ENCODE results near the gene GMDS.

Gene GMDS

DNA sequence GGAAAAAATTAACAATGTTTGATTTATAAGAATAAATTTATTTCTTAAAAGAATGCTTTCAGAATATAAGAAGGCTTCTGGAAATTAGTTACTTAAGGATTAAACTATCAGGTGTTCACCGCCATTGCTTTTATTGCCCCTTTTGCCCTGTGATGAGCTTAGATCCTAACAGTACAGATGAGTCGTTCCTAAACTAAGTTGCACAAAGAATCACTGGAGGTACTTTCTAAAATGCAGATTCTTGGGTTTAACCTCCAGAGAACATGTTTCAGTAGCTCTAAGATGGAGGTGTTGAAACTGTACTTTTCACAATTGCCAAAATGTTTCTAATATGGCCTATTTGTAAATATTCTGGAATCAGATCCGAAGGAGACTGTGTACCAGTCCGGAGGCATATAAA lies 211.9 kb downstream of the GMDS start:
- DNase-seq = no peak

DNA sequence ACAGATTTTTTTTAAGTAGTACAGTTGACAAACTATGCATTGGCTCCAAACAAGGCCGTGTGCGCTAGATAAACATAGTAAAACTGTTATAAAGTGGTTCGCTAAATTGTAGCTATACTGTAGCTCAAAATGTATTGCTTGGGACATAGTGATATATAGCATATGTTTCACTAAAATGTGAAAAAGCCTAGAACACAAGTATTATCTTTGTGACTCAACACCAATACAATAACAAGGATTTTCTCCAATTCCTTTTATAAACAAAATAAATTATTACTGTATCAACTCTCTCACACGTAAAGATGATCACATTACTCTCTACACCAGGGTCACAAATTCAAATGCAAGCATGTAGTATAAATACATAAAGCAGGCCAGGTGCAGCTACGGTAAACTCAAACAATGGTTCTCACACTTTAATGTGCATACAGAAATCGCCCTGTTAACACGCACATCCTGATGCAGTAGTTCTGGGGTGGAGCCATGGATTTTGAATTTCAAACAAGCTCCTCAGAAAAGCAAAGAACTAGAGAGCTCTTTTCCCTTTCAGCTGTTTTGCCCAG lies 214.6 kb downstream of the GMDS start:
- no peak for DNase-seq

GRCh38 chr6:2029952-2030351 lies 215.5 kb downstream of the GMDS start:
- DNase-seq = no peak

- DNase-seq = no peak
Measured at GRCh38 chr6:2029130-2029794, 216.1 kb downstream of the GMDS start.

DNA sequence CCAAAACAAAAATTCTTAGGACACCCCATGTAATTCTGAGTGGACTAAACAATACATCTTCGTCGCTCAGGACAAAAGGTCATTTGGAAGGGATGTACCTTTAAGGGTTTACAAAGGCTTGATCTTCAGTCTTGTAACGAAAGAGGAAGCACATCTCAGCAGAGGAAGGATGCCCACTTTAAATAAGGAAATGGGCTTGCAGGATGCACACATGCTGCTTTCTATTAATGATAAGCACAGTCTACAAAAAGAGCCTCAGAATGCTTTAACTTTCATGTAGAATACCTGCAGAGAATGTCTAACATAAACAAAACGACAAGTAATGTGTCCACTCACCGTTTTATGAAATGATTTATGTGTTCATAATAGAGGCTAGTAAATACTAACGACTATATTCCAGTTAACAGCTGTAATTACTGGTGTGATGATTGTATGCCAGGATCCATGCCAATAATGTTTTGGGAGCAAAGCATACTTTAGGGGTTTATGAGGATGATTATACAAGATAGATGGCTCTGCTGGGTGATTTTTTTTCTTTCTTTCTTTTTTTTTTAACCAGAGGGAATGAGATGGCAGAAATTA lies 216.9 kb downstream of the GMDS start:
- DNase-seq = peak; percentile 92

DNA sequence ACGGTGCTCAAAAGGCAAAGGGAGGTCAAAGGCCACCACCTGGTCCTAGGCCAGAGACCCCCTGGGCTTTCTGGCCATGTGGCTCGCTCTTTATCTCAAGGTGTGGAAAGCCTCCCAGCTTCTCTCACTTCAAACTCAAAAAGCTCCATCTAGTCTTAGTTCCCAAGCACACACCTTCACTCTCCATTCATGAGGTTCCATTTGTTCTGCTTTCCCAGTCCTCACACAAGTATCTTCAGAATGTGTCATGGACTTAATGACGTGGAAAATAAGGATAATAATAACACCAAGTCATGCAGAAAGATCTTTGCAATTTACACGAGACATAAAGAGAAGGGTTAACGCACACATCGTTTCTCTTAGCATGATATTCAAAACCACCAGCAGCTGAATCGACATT lies 219.3 kb downstream of the GMDS start:
- DNase-seq = no peak

DNA sequence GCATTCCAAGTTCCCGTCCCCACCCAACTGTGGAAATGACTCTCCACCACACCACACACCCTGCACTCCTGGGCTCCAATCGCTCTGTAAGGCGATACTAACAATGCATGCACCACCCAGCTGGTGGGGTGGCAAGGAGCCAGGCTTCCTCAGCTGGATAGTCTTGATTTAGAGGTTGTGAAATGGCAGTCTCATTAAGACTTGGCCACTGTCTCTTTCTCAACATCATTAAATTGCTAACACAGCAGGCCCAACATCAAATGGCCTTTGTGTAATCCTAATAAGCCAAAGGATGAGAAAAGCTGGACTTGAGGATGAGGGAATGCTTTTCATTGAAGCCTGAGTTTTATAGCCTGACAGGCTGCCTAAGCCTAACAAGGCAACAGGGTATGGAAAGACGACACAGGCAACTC lies 223.7 kb downstream of the GMDS start:
- DNase-seq = peak; percentile 94

DNA sequence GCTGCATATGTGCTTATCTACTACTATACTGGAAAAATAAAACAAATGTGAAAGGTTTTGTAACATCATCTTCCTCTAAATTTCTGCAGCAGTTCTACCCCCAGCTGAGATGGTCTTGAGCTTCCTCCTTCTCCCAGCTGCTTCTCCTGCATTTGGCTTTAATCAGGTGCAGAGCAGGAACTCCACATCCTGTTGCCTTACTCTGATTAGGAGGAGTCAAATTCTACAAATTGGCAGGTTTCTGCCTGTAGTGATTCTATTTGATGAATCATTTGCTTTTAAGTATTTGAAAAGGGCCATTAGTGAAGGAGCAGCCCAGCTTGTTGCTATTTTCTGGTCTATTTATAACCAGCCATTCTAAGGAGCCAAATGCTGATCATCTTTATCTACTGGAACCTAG lies 224.5 kb downstream of the GMDS start:
- DNase-seq = peak; percentile 45

DNA sequence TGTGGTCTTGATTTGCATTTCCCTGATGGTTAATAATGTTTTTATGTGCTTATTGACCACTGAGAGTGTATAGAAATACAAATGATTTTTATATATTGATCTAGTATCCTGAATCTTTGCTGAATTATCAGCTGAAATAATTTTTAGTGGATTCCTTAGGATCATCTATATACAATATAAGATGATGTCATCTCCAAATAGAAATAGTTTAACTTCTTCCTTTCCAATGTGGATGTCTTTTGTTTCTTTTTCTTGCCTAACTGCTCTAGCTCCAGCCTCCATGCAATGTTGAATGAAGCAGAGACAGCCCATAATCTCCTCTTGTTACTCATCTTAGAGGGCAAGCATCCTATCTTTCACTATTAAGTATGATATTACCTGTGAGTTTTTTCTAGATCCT lies 226.4 kb downstream of the GMDS start:
- no peak for DNase-seq

GRCh38 chr6:2016040-2016439 lies 229.4 kb downstream of the GMDS start:
- no peak for DNase-seq

GRCh38 chr6:2008383-2008976 lies 236.9 kb downstream of the GMDS start:
- no peak for DNase-seq

GRCh38 chr6:2007165-2007564 lies 238.2 kb downstream of the GMDS start:
- DNase-seq = no peak

DNA sequence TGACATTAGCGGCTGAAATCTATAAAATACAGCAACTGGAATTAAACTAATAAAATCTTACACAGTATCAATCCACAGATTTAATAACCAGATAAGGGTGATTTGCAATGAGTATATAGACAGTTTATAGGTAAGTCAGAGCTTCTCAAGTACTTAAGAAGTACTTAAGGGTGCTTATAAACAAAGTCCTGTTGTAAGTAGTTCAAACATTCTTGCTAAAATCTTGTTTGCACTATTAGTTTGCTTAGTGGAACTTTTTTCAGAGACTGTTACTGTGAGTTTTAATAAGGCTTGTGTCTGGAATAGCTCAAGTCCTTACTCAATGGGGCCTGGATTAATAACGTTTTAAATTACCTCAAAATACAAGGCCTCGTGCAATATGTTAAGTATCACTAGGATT lies 240.5 kb downstream of the GMDS start:
- no peak for DNase-seq

DNA sequence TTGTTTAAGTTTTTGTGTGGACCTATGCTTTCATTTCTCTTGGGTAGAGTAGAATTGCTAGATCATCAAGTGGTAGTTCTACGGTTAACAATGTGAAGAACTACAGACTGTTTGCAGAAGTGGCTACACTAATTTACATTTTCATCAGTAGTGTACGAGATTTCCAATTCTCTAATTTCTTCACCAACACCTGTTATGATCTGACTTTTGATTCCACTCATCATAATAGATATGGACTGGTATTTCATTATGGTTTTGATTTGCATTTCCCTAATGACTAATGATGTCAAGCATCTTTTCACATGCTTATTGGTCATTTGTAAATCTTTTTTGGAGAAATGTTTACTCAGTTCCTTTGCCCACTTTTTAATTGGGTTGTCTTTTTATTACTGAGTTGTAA lies 244.4 kb downstream of the GMDS start:
- DNase-seq = no peak

DNA sequence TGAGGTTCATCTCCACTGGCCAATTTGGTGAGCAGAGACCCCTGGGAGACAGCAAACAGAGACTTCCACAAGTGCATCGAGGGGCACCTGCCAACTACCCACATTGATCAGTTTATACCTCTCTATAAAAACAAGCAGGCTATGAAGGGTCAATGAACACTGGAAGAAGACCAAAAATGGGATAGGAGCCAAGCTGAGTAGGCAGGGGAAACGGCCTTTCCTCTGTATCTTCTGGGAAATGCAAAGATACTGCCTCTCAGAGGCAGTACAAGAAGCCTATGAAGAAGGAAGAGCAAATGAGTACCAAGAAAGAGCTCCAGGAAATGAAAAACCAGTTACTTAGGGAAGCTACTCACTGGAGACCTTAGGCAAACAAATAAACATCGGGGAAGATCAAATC lies 247.7 kb downstream of the GMDS start:
- DNase-seq = no peak

GRCh38 chr6:1995636-1996035 lies 249.8 kb downstream of the GMDS start:
- DNase-seq = no peak

- DNase-seq = no peak
Measured at GRCh38 chr6:1993042-1993441, 252.4 kb downstream of the GMDS start.

DNA sequence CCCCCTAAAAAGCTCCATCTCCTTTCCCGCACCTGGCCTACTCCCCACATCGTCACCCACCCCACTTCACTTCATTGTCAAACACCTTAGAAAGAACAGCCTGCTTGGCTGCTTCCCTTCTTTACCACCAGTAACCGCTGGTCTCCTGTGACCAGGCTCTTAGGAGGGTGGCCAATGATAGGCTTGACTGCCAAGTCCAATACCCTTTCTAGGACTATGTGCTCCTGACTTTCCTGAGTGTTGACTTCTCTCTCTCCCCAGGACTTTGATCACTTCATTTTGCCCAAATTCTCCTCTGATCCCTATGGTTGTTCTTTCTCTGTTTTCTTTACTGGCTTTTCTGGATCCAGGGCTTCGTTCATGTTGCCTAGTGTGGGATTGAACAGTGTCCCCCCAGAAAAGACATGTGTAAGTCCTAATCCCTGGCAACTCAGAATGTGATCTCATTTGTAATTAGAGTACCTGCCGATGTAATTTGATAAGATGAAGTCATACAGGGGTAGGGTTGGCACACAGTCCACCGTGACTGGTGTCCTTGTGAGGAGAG lies 254.0 kb downstream of the GMDS start:
- no peak for DNase-seq

- no peak for DNase-seq
Measured at GRCh38 chr6:1988843-1989242, 256.6 kb downstream of the GMDS start.

GRCh38 chr6:1987640-1988039 lies 257.8 kb downstream of the GMDS start:
- DNase-seq = no peak

GRCh38 chr6:1986454-1987243 lies 258.8 kb downstream of the GMDS start:
- DNase-seq = no peak

GRCh38 chr6:1984346-1984994 lies 260.9 kb downstream of the GMDS start:
- DNase-seq = no peak

- no peak for DNase-seq
Measured at GRCh38 chr6:1983850-1984249, 261.6 kb downstream of the GMDS start.
